Measurements from ENCODE around the gene B4GALNT3.
A peak's percentile ranks its signal among the peaks of the same experiment; 100 is the strongest.

Gene B4GALNT3

GRCh38 chr12:460261-461230 lies 807 bp downstream of the B4GALNT3 start:
- TF ChIP-seq CTCF (IDR thresholded peaks at IDR 0.05; ENCODE audit: control insufficient read depth, insufficient read depth, low read depth, low read length, missing control alignments), result no peak
- no peak for DNase-seq (ENCODE audit: low read depth)
- peak overlapping the region; percentile 27 for H3K4me3 ChIP-seq (ENCODE audit: control insufficient read depth, low read depth, low read length)

- no peak overlapping the region for H3K4me3 ChIP-seq (ENCODE audit: control insufficient read depth, low read depth, low read length)
Measured at GRCh38 chr12:461425-461824, 1.7 kb downstream of the B4GALNT3 start.

GRCh38 chr12:462936-463705 lies 3.4 kb downstream of the B4GALNT3 start:
- DNase-seq (ENCODE audit: low read depth), result no peak

More at GRCh38 chr12:461425-461824, 1.7 kb downstream of the B4GALNT3 start:
- DNase-seq (ENCODE audit: low read depth), result no peak
- no peak for TF ChIP-seq CTCF (IDR thresholded peaks at IDR 0.05; ENCODE audit: control insufficient read depth, insufficient read depth, low read depth, low read length, missing control alignments)

GRCh38 chr12:464484-465267 lies 4.9 kb downstream of the B4GALNT3 start:
- no peak for DNase-seq (ENCODE audit: low read depth)
- TF ChIP-seq CTCF (IDR thresholded peaks at IDR 0.05; ENCODE audit: control insufficient read depth, insufficient read depth, low read depth, low read length, missing control alignments), result no peak

More at GRCh38 chr12:462936-463705, 3.4 kb downstream of the B4GALNT3 start:
- H3K4me3 ChIP-seq (ENCODE audit: control insufficient read depth, low read depth, low read length), result no peak overlapping the region
- TF ChIP-seq CTCF (IDR thresholded peaks at IDR 0.05; ENCODE audit: control insufficient read depth, insufficient read depth, low read depth, low read length, missing control alignments), result no peak

GRCh38 chr12:466039-466438 lies 6.3 kb downstream of the B4GALNT3 start:
- H3K4me3 ChIP-seq (ENCODE audit: control insufficient read depth, low read depth, low read length), result no peak overlapping the region
- TF ChIP-seq CTCF (IDR thresholded peaks at IDR 0.05; ENCODE audit: control insufficient read depth, insufficient read depth, low read depth, low read length, missing control alignments), result no peak
- DNase-seq (ENCODE audit: low read depth), result no peak

More at GRCh38 chr12:464484-465267, 4.9 kb downstream of the B4GALNT3 start:
- no peak overlapping the region for H3K4me3 ChIP-seq (ENCODE audit: control insufficient read depth, low read depth, low read length)

- no peak overlapping the region for H3K4me3 ChIP-seq (ENCODE audit: control insufficient read depth, low read depth, low read length)
- DNase-seq (ENCODE audit: low read depth), result no peak
- no peak for TF ChIP-seq CTCF (IDR thresholded peaks at IDR 0.05; ENCODE audit: control insufficient read depth, insufficient read depth, low read depth, low read length, missing control alignments)
Measured at GRCh38 chr12:466762-467161, 7.0 kb downstream of the B4GALNT3 start.
